ENCODE data around the gene FAM118B.

- TF ChIP-seq CTCF (IDR thresholded peaks at IDR 0.05), result no peak
- no peak for TF ChIP-seq SIN3A (IDR thresholded peaks at IDR 0.05; ENCODE audit: borderline replicate concordance, insufficient read depth, low read depth, low read length)
- no peak for TF ChIP-seq POLR2AphosphoS5 (IDR thresholded peaks at IDR 0.05; ENCODE audit: low read depth, low read length)
These were observed 24.7 kb upstream of the FAM118B start for GRCh38 chr11:126186708-126187529.

All from Panc1 (cell line).